ENCODE results near the gene MAPKAP1.

DNA sequence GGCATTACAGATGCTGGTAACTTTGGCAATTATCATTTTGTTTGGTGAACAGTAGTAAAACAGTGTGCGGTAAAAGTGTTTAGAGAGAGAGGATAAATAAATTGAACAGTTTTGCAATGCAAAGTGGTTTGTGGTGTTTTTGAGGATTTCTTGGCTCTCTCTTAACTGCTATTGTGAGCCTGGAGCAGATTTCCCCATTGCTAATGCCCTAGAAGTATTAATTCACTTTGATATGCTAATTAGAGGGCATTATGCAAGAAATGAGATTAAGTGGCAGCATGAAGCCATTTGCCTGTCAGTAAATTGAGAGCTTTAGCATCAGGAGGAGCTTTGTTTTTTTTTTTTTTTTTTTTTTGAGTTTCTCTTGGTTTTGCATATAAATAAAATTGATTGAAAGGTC lies 48.3 kb upstream of the MAPKAP1 start:
- TF ChIP-seq, protein P1, sequence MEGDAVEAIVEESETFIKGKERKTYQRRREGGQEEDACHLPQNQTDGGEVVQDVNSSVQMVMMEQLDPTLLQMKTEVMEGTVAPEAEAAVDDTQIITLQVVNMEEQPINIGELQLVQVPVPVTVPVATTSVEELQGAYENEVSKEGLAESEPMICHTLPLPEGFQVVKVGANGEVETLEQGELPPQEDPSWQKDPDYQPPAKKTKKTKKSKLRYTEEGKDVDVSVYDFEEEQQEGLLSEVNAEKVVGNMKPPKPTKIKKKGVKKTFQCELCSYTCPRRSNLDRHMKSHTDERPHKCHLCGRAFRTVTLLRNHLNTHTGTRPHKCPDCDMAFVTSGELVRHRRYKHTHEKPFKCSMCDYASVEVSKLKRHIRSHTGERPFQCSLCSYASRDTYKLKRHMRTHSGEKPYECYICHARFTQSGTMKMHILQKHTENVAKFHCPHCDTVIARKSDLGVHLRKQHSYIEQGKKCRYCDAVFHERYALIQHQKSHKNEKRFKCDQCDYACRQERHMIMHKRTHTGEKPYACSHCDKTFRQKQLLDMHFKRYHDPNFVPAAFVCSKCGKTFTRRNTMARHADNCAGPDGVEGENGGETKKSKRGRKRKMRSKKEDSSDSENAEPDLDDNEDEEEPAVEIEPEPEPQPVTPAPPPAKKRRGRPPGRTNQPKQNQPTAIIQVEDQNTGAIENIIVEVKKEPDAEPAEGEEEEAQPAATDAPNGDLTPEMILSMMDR (IDR thresholded peaks at IDR 0.05), result no peak
- no peak for TF ChIP-seq EZH2 (IDR thresholded peaks at IDR 0.05)
